A673 (cell line): ENCODE results near the gene PLA2G6. TPM values are rescaled to one million over a fixed set of nuclear protein-coding genes. Genes with fewer than 3 reads are reported as not detected.

ENCODE experiments used
- BruUV-seq: library from RNA; stranded (reverse); fragments of 400-500 nt; replicated peaks from 2 replicates; lab custom pipeline; 2021; lab: Mats Ljungman, UMichigan
- CTCF ChIA-PET: fragments of 300-600 bp; sonication (Branson Sonifier 250); formaldehyde crosslinking; loops from one replicate; lab custom pipeline; 2022; ENCODE audit warnings: antibody characterized with exemption; lab: Charles Lee
- POLR2A ChIA-PET: fragments of 300-600 bp; sonication (Branson Sonifier 250); formaldehyde crosslinking; loops from one replicate; lab custom pipeline; 2022; ENCODE audit warnings: antibody characterized with exemption; ENCODE audit not compliant: low non-redundant PET; lab: Charles Lee
- DNase-seq: peaks from one replicate; pipeline ENCODE4 v3.0.0-alpha.2; 2015; ENCODE audit warnings: low spot score
- H3K27ac ChIP-seq: fragments of 200-600 bp; sonication (generic); 2 replicates; pipeline ENCODE4 v1.5.1; 2016; ENCODE audit warnings: mixed run types, low read depth, mild to moderate bottlenecking, mixed read lengths, antibody characterized with exemption, low read length; ENCODE audit not compliant: poor library complexity, severe bottlenecking
- H3K27me3 ChIP-seq: fragments of 200-600 bp; sonication (generic); replicated peaks from 2 replicates; pipeline ENCODE4 v1.6.1; 2017; ENCODE audit warnings: mixed run types, low read depth, mild to moderate bottlenecking, mixed read lengths, antibody characterized with exemption, low read length; ENCODE audit not compliant: insufficient read depth, poor library complexity
- H3K36me3 ChIP-seq: fragments of 200-600 bp; sonication (generic); 2 replicates; pipeline ENCODE4 v1.6.1; 2016; ENCODE audit warnings: mixed run types, mild to moderate bottlenecking, mixed read lengths, antibody characterized with exemption, low read length; ENCODE audit not compliant: insufficient read depth, poor library complexity, severe bottlenecking
- H3K4me1 ChIP-seq: fragments of 200-600 bp; sonication (generic); 2 replicates; pipeline ENCODE4 v1.6.1; 2017; ENCODE audit warnings: mixed run types, mild to moderate bottlenecking, mixed read lengths, antibody characterized with exemption, low read length; ENCODE audit not compliant: insufficient read depth, poor library complexity, severe bottlenecking
- H3K4me3 ChIP-seq: fragments of 200-600 bp; sonication (generic); 2 replicates; pipeline ENCODE4 v1.5.1; 2016; ENCODE audit warnings: low read depth, mixed run types, mild to moderate bottlenecking, mixed read lengths, low read length; ENCODE audit not compliant: poor library complexity, severe bottlenecking
- H3K9me3 ChIP-seq: fragments of 200-600 bp; sonication (generic); 2 replicates; pipeline ENCODE4 v1.6.1; 2016; ENCODE audit warnings: mixed run types, low read depth, mild to moderate bottlenecking, mixed read lengths, antibody characterized with exemption, low read length; ENCODE audit not compliant: poor library complexity, severe bottlenecking
- EZH2 ChIP-seq: fragments of 200-600 bp; sonication (generic); IDR thresholded peaks from 2 replicates; pipeline ENCODE4 v1.6.1; 2017; ENCODE audit warnings: borderline replicate concordance, low read depth, mild to moderate bottlenecking, mixed read lengths, antibody characterized with exemption, low read length; ENCODE audit not compliant: poor library complexity, severe bottlenecking
- intact Hi-C: fragments of 100-400 bp; cut with micrococcal nuclease; formaldehyde crosslinking; loops from one replicate; pipeline ENCODE4 v1.10.0; 2022; ENCODE audit not compliant: unreplicated experiment
- total RNA-seq: library from RNA; stranded (reverse); gene quantifications from 2 replicates; pipeline ENCODE4 v1.2.3, GENCODE V29; 2021
- TF ChIP-seq, protein P1 (sequence below): fragments of 300-800, 200-600 bp; sonication (generic); conservative IDR thresholded peaks from 2 replicates; pipeline ENCODE4 v1.5.1; 2017; ENCODE audit warnings: low read depth, mild to moderate bottlenecking, antibody characterized with exemption, low read length, moderate library complexity, mixed read lengths

PLA2G6 gene
- total RNA-seq, 1 experiment from 2014 or later = 31.8 TPM

DNA sequence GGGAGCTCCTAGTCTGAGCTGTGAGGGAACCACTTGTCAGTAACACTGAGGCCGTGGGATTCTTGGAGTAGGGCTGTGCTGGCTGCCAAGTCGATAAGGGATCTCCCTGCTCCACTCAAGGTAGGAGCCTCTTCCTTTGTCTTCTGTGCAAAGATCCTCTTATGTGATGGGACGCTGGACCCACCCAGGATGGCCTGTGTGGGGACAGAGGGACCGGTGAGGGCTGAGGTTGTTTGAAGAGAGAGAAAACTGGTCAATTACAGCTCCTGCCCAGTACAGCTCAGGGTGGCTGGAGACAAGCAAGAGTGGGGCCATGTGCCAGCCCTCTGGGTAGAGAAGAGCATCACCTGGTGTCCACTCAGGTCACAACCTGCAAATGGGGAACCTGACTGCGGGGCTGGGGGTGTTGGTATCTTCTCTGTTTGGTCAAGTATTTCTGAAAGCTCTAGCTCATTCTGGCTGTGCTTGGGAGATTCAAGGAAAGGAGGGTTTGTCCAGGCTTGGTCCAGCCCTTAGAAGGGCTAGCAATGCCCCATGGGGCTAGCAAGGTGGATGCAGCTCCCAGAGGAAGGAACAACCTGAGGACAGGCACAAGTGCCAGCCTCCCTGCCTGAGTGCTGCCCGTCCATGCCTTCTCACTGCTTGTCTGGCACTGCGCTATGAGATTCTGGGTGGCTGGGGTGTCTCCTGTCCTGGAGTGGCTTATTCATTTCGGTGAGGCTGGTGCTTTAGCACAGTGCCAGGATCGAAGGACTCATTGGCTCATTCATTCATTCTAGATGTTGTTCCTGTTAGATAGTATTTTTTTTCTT lies 43.5 kb downstream of the PLA2G6 start:
- H3K27ac ChIP-seq = no peak overlapping the region
- H3K36me3 ChIP-seq = no peaks in the 10 kb centered on the region
- no peaks in the 10 kb centered on the region for H3K9me3 ChIP-seq
- H3K27me3 ChIP-seq = no peaks in the 10 kb centered on the region
- ChIA-PET POLR2A (no interaction called here), CTCF (no interaction called here)
- no peaks in the 10 kb centered on the region for H3K4me1 ChIP-seq
- intact Hi-C loops = no loop called here
- no TSS peak for BruUV-seq
- H3K4me3 ChIP-seq = no peak overlapping the region
- TF ChIP-seq, protein P1, sequence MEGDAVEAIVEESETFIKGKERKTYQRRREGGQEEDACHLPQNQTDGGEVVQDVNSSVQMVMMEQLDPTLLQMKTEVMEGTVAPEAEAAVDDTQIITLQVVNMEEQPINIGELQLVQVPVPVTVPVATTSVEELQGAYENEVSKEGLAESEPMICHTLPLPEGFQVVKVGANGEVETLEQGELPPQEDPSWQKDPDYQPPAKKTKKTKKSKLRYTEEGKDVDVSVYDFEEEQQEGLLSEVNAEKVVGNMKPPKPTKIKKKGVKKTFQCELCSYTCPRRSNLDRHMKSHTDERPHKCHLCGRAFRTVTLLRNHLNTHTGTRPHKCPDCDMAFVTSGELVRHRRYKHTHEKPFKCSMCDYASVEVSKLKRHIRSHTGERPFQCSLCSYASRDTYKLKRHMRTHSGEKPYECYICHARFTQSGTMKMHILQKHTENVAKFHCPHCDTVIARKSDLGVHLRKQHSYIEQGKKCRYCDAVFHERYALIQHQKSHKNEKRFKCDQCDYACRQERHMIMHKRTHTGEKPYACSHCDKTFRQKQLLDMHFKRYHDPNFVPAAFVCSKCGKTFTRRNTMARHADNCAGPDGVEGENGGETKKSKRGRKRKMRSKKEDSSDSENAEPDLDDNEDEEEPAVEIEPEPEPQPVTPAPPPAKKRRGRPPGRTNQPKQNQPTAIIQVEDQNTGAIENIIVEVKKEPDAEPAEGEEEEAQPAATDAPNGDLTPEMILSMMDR = no peak
- no peak for TF ChIP-seq EZH2
- DNase-seq = no peak

DNA sequence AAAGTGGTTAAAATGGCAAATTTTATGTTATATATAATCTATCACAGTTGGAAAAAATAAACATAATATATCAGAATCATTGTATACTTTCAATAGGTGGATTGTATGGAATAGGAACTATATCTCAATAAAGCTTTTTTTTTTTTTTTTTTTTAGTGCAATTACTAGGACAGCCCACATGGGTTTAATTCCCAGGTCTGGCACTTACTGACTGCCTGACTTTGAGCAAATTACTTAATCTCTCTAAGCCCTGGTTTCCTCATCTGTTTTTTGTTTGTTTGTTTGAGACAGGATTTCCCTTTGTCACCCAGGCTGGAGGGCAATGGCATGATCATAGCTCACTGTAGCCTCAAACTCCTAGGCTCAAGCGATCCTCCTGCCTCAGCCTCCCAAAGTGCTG lies 45.0 kb downstream of the PLA2G6 start:
- ChIA-PET POLR2A (interaction anchor here (0.6 kb wide), 1 partner anchor 223 kb away, joined by 4 read pairs; no protein-coding TSS in a partner anchor), CTCF (interaction anchor here (0.6 to 0.7 kb wide), 3 partner anchors 22 to 169 kb away, joined by 4 to 7 read pairs (median 5); no protein-coding TSS in a partner anchor)
- H3K27me3 ChIP-seq = no peaks in the 10 kb centered on the region
- no TSS peak for BruUV-seq
- no peaks in the 10 kb centered on the region for H3K9me3 ChIP-seq
- no peaks in the 10 kb centered on the region for H3K4me1 ChIP-seq
- no peak overlapping the region for H3K4me3 ChIP-seq
- intact Hi-C loops = no loop called here
- DNase-seq = peak; percentile 17
- H3K27ac ChIP-seq = no peak overlapping the region
- TF ChIP-seq, protein P1 = no peak
- TF ChIP-seq EZH2 = no peak
- H3K36me3 ChIP-seq = no peaks in the 10 kb centered on the region

GRCh38 chr22:38135133-38135706 lies 46.4 kb downstream of the PLA2G6 start:
- no peak overlapping the region for H3K4me3 ChIP-seq
- TF ChIP-seq, protein P1 = no peak
- TF ChIP-seq EZH2 = no peak
- POLR2A ChIA-PET = no interaction called here
- no peaks in the 10 kb centered on the region for H3K36me3 ChIP-seq
- H3K4me1 ChIP-seq = no peaks in the 10 kb centered on the region
- H3K27me3 ChIP-seq = no peaks in the 10 kb centered on the region
- H3K27ac ChIP-seq = no peak overlapping the region
- BruUV-seq = no TSS peak
- no peaks in the 10 kb centered on the region for H3K9me3 ChIP-seq
- DNase-seq = no peak
- CTCF ChIA-PET = no interaction called here
- intact Hi-C loops = no loop called here
